H9 (cell line): ENCODE measurements around the gene CHN2. TPM values are rescaled to one million over a fixed set of nuclear protein-coding genes. Genes with fewer than 3 reads are reported as not detected.

Source experiments
- DNase-seq: peaks from one replicate; pipeline ENCODE4 v3.0.0-alpha.2; 2017
- H2AFZ ChIP-seq: one replicate; pipeline ENCODE4 v1.6.1; 2013; ENCODE audit warnings: mild to moderate bottlenecking, low read length, control low read depth, moderate library complexity
- H2AK5ac ChIP-seq: 2 replicates; pipeline ENCODE4 v1.6.1; 2013; ENCODE audit warnings: low read length, control low read depth, mixed read lengths; ENCODE audit not compliant: insufficient read length
- H2BK120ac ChIP-seq: one replicate; pipeline ENCODE4 v1.6.1; 2013; ENCODE audit warnings: low read depth, mild to moderate bottlenecking, low read length, control low read depth, inconsistent platforms; ENCODE audit not compliant: poor library complexity, severe bottlenecking
- H2BK12ac ChIP-seq: 2 replicates; pipeline ENCODE4 v1.6.1; 2013; ENCODE audit warnings: low read length, control low read depth, mixed read lengths, low read depth; ENCODE audit not compliant: insufficient read length
- H2BK15ac ChIP-seq: 2 replicates; pipeline ENCODE4 v1.6.1; 2013; ENCODE audit warnings: low read depth, low read length, control low read depth
- H2BK20ac ChIP-seq: one replicate; pipeline ENCODE4 v1.6.1; 2013; ENCODE audit warnings: low read depth, mild to moderate bottlenecking, low read length, control low read depth, inconsistent platforms; ENCODE audit not compliant: poor library complexity, severe bottlenecking
- H2BK5ac ChIP-seq: 2 replicates; pipeline ENCODE4 v1.6.1; 2013; ENCODE audit warnings: low read length, control low read depth, mixed read lengths; ENCODE audit not compliant: insufficient read length
- H3K14ac ChIP-seq: 2 replicates; pipeline ENCODE4 v1.6.1; 2013; ENCODE audit warnings: low read length, control low read depth; ENCODE audit not compliant: insufficient read depth
- H3K18ac ChIP-seq: 2 replicates; pipeline ENCODE4 v1.6.1; 2013; ENCODE audit warnings: low read depth, mild to moderate bottlenecking, mixed read lengths, low read length, control low read depth; ENCODE audit not compliant: insufficient read length
- H3K23ac ChIP-seq: 2 replicates; pipeline ENCODE4 v1.6.1; 2013; ENCODE audit warnings: low read length, control low read depth, mixed read lengths, low read depth; ENCODE audit not compliant: insufficient read length
- H3K23me2 ChIP-seq: 2 replicates; pipeline ENCODE4 v1.6.1; 2013; ENCODE audit warnings: low read depth, mild to moderate bottlenecking, mixed read lengths, low read length, control low read depth; ENCODE audit not compliant: insufficient read length, poor library complexity, severe bottlenecking
- H3K27ac ChIP-seq: 2 replicates; pipeline ENCODE4 v1.5.1; 2013; ENCODE audit warnings: low read length, control low read depth, mixed read lengths, low read depth; ENCODE audit not compliant: insufficient read length
- H3K27me3 ChIP-seq: 2 replicates; pipeline ENCODE4 v1.6.1; 2013; ENCODE audit warnings: low read length, control low read depth, inconsistent platforms; ENCODE audit not compliant: insufficient read depth
- H3K4ac ChIP-seq: 2 replicates; pipeline ENCODE4 v1.6.1; 2013; ENCODE audit warnings: low read depth, mild to moderate bottlenecking, control low read depth, inconsistent platforms, low read length, moderate library complexity
- H3K4me1 ChIP-seq: 2 replicates; pipeline ENCODE4 v1.6.1; 2013; ENCODE audit warnings: low read length, control low read depth, inconsistent platforms; ENCODE audit not compliant: insufficient read depth
- H3K4me2 ChIP-seq: 2 replicates; pipeline ENCODE4 v1.6.1; 2013; ENCODE audit warnings: low read length, control low read depth, mixed read lengths; ENCODE audit not compliant: insufficient read length, insufficient read depth
- H3K56ac ChIP-seq: 2 replicates; pipeline ENCODE4 v1.6.1; 2013; ENCODE audit warnings: low read depth, mild to moderate bottlenecking, mixed read lengths, low read length, control low read depth; ENCODE audit not compliant: insufficient read length
- H3K79me1 ChIP-seq: 2 replicates; pipeline ENCODE4 v1.6.1; 2013; ENCODE audit warnings: low read depth, mild to moderate bottlenecking, moderate library complexity, low read length, control low read depth, inconsistent platforms; ENCODE audit not compliant: insufficient read depth, poor library complexity, severe bottlenecking
- H3K79me2 ChIP-seq: 2 replicates; pipeline ENCODE4 v1.6.1; 2013; ENCODE audit warnings: low read length, control low read depth, inconsistent platforms; ENCODE audit not compliant: insufficient read depth
- H3K9ac ChIP-seq: 2 replicates; pipeline ENCODE4 v1.6.1; 2013; ENCODE audit warnings: low read length, control low read depth, mixed read lengths; ENCODE audit not compliant: insufficient read length; ENCODE audit errors: extremely low read depth
- H3K9me3 ChIP-seq: one replicate; pipeline ENCODE4 v1.6.1; 2013; ENCODE audit warnings: low read depth, low read length, inconsistent platforms; ENCODE audit not compliant: control insufficient read depth
- H3T11ph ChIP-seq: one replicate; pipeline ENCODE4 v1.6.1; 2013; ENCODE audit warnings: mild to moderate bottlenecking, low read length, control low read depth, inconsistent platforms
- H4K20me1 ChIP-seq: one replicate; pipeline ENCODE4 v1.6.1; 2013; ENCODE audit not compliant: control insufficient read depth, insufficient read length, insufficient read depth
- H4K5ac ChIP-seq: 2 replicates; pipeline ENCODE4 v1.6.1; 2013; ENCODE audit warnings: low read depth, mild to moderate bottlenecking, mixed read lengths, low read length, control low read depth; ENCODE audit not compliant: insufficient read length
- H4K8ac ChIP-seq: replicated peaks from 2 replicates; pipeline ENCODE4 v1.6.1; 2013; ENCODE audit warnings: low read length, control low read depth, mixed read lengths, low read depth; ENCODE audit not compliant: insufficient read length
- H4K91ac ChIP-seq: 2 replicates; pipeline ENCODE4 v1.6.1; 2013; ENCODE audit warnings: low read depth, mild to moderate bottlenecking, moderate library complexity, mixed read lengths, low read length, control low read depth; ENCODE audit not compliant: insufficient read length
- H3K27ac Mint-ChIP-seq, 3 experiments: 2 replicates in 2 of 3; 3 replicates in 1 of 3; pipeline ENCODE4 v1.8.0; 2020 to 2021; ENCODE audit warnings: mixed read lengths in 3 of 3, mild to moderate bottlenecking in 1 of 3, moderate library complexity in 1 of 3
- H3K27me3 Mint-ChIP-seq: 2 replicates; pipeline ENCODE4 v1.8.0; 2021; ENCODE audit warnings: low read depth, mild to moderate bottlenecking, moderate library complexity, mixed read lengths
- H3K36me3 Mint-ChIP-seq, 3 experiments: 2 replicates in 2 of 3; 3 replicates in 1 of 3; pipeline ENCODE4 v1.8.0; 2020 to 2021; ENCODE audit warnings: low read depth in 3 of 3, mixed read lengths in 3 of 3; ENCODE audit not compliant: insufficient read depth in 1 of 3
- H3K4me1 Mint-ChIP-seq, 2 experiments: 2 replicates each; pipeline ENCODE4 v1.8.0; 2020; ENCODE audit warnings: mixed read lengths in 2 of 2
- H3K4me3 Mint-ChIP-seq, 2 experiments: 2 replicates in 1 of 2; 3 replicates in 1 of 2; pipeline ENCODE4 v1.8.0; 2020 to 2021; ENCODE audit warnings: mild to moderate bottlenecking in 2 of 2, mixed read lengths in 2 of 2, moderate library complexity in 1 of 2
- H3K9me3 Mint-ChIP-seq, 2 experiments: 2 replicates in 1 of 2; 3 replicates in 1 of 2; pipeline ENCODE4 v1.8.0; 2020; ENCODE audit warnings: mild to moderate bottlenecking in 2 of 2, mixed read lengths in 2 of 2, moderate library complexity in 1 of 2
- WGBS: extraction: QIAGEN DNeasy Blood & Tissue Kit; methylation state at CpG from one replicate; pipeline ENCODE4 v1.1.7; 2013; ENCODE audit warnings: missing lambda C conversion rate, low lambda C conversion rate, mixed read lengths; ENCODE audit not compliant: insufficient read length; ENCODE audit errors: extremely low coverage; 5-methylcytosine and 5-hydroxymethylcytosine counted together
- total RNA-seq: library from RNA; stranded (reverse); gene quantifications from 2 replicates; pipeline ENCODE4 v1.2.1, GENCODE V29; 2021
- TF ChIP-seq, protein P1 (sequence below): fragments of 200-600 bp; sonication (generic); conservative IDR thresholded peaks from 3 replicates; pipeline ENCODE4 v1.8.0; 2021; ENCODE audit warnings: antibody characterized with exemption, mild to moderate bottlenecking

Gene CHN2
- total RNA-seq, 1 experiment from 2014 or later = 3.3 TPM

DNA sequence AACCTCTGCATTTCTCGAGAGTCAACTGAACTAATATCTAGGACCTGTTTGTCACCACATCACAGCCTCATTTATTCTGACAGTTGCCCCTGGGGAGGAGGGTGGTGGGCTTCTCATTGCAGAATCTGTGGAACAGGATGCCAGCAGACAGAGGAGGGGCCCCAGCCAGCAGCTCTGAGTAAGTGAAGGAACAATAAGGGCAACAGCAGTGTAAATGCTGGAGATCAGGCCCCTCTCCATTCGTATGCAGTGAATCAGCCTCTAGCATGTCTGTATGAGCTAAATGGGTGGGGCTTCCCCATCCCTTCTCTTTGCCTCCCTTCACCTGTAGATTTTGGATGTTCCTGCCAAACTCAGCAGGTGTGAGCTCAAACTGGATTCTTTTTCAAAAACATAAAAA, 40.5 kb upstream of the CHN2 start:
- Histone ChIP-seq H3K4me2 (no peak overlapping the region), H2BK20ac (no peak overlapping the region), H3K9me3 (no peaks in the 10 kb centered on the region), H4K20me1 (no peaks in the 10 kb centered on the region), H3K27me3 (no peaks in the 10 kb centered on the region), H3K23me2 (no peaks in the 10 kb centered on the region), H3K56ac (no peak overlapping the region), H3K23ac (no peak overlapping the region), H4K5ac (no peak overlapping the region), H2AK5ac (no peak overlapping the region), H4K8ac (no peak overlapping the region), H3T11ph (no peak overlapping the region), H2BK120ac (no peak overlapping the region), H3K27ac (no peak overlapping the region), H3K79me1 (no peaks in the 10 kb centered on the region), H3K4ac (no peak overlapping the region), H3K14ac (no peak overlapping the region), H2BK5ac (no peak overlapping the region), H2BK12ac (no peak overlapping the region), H3K18ac (no peak overlapping the region), H2BK15ac (no peak overlapping the region), H2AFZ (no peak overlapping the region), H3K9ac (no peak overlapping the region), H3K79me2 (no peaks in the 10 kb centered on the region), H3K4me1 (no peaks in the 10 kb centered on the region), H4K91ac (no peak overlapping the region)
- no peak for DNase-seq
- Mint-ChIP-seq H3K27ac (no peak overlapping the region), H3K4me3 (no peak overlapping the region), H3K4me1 (peaks cover 10 to 13% of the 10 kb centered on the region in 2 experiments), H3K27me3 (no peaks in the 10 kb centered on the region), H3K36me3 (peaks cover 4 to 5% (median 4%) of the 10 kb centered on the region in 3 experiments; a peak in 4 of 7 replicates), H3K9me3 (peaks cover 4 to 5% of the 10 kb centered on the region in 2 experiments; a peak in 3 of 5 replicates)
- no CpG with 5 or more reads among the region's 2 CpGs for WGBS
- TF ChIP-seq, protein P1, sequence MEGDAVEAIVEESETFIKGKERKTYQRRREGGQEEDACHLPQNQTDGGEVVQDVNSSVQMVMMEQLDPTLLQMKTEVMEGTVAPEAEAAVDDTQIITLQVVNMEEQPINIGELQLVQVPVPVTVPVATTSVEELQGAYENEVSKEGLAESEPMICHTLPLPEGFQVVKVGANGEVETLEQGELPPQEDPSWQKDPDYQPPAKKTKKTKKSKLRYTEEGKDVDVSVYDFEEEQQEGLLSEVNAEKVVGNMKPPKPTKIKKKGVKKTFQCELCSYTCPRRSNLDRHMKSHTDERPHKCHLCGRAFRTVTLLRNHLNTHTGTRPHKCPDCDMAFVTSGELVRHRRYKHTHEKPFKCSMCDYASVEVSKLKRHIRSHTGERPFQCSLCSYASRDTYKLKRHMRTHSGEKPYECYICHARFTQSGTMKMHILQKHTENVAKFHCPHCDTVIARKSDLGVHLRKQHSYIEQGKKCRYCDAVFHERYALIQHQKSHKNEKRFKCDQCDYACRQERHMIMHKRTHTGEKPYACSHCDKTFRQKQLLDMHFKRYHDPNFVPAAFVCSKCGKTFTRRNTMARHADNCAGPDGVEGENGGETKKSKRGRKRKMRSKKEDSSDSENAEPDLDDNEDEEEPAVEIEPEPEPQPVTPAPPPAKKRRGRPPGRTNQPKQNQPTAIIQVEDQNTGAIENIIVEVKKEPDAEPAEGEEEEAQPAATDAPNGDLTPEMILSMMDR = no peak
